ENCODE results near the gene HOMER3.
"Not testable (repeated sequence)": the region's sequence is repeated elsewhere in the genome, so short reads cannot be mapped to it uniquely, and the experiment has no call there.

HOMER3 gene

DNA sequence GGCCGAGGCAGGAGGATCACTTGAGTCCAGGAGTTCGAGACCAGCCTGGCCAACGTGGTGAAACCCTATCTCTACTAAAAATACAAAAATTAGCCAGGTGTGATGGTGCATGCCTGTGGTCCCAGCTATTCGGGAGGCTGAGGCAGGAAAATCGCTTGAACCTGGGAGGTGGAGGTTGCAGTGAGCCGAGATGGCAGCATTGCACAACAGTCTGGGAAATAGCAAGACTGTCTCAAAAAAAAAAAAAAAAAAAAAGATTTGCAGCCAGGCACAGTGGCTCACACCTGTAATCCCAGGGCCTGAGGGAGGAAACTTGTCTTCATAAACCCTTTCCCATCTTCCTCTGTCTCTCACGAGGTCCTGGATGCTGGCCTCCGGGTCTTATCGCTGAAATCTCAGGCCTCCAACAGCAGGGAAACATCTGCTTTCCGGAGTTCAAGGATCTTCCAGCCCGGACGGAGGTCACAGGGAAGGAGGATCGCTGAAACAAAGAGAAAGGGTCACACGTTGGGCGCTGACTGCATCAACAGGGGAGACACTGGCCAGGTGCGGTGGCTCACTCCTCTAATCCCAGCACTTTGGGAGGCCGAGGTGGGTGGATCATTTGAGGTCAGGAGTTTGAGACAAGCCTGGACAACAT is 11.5 kb upstream of the HOMER3 start:
- not testable (repeated sequence) for DNase-seq

DNA sequence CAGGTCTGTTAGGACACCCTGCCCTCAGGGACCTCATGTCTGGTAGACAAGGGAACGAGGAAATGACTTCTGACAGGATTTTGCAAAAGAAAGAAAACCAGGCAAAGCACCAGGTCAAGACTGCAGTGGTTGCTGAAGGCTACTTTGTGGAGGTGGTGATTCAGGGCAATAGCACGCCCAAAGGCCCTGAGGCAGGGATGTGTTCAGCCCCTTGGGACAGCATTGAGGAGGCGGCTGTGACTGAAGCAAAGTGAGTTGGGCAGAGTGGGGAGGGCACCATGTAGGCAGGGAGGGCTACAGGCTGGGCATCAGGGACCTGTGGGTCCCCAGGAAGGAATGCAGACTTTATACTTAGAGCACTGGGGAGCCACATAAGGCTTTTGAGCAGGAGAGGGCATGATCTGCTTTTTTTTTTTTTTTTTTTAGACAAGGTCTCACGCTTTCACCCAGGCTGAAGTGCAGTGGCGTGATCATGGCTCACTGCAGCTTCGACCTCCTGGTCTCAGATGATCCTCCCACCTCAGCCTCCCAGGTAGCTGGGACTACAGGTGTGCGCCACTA is 10.8 kb upstream of the HOMER3 start:
- no peak for DNase-seq

DNA sequence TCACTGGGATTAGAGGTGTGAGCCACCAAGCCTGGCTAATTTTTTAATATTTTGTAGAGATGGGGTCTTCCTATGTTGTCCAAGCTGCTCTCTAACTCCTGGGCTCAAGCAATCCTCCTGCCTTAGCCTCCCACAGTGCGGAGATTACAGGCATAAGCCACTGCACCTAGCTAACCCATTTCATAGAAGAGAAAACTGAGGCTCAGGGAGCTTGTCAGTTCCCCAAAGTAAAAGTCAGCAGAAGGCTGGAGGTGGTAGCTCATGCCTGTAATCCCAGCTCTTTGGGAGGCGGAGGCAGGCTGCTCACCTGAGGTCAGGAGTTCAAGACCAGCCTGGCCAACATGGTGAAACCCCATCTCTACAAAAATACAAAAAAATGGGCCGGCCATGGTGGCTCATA is 8.8 kb upstream of the HOMER3 start:
- no peak for DNase-seq

GRCh38 chr19:18948976-18949356 is 7.9 kb upstream of the HOMER3 start:
- no peak for DNase-seq

GRCh38 chr19:18948075-18948975 is 7.3 kb upstream of the HOMER3 start:
- DNase-seq, result no peak

DNA sequence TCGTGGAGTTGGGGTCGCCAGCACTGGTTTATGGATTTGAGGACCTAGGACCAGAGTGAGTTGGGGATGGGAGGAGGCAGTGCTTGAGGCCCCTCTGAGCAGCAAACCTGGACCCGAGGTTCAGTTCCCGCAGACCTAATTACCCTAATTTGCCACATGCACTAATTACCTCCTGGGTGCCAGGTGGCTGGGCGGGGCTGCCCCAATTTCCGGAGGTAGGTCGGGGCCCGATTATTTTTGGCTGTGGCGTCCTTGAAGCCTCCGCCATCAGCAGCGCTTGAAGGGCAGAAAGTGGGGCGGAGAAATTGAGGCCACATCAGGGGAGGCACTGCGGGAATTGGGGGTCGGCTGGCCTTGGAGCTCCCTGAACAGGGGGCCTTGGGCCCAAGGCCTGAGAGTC is 5.9 kb upstream of the HOMER3 start:
- peak; percentile 12 for DNase-seq

GRCh38 chr19:18946335-18946734 is 5.3 kb upstream of the HOMER3 start:
- DNase-seq, result no peak

DNA sequence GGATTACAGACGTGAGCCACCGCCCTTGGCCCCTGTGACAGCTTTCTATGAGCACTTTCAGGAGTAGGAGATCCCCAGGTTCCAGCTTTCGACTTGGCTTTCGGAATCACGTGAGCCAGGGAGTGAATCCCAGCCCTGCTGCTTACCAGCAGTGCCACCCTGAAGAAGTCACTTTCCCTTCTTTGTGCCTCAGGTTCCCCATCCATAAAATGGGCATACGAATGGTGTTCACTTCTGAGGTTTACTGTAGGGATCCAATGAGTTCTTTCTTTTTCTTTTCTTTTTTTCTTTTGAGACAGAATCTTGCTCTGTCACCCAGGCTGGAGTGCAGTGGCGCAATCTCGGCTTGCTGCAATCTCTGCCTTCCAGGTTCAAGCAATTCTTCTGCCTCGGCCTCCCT is 4.3 kb upstream of the HOMER3 start:
- DNase-seq, result no peak

- DNase-seq, result no peak
These were observed 2.4 kb upstream of the HOMER3 start for GRCh38 chr19:18943465-18943864.

GRCh38 chr19:18942692-18943091 is 1.7 kb upstream of the HOMER3 start:
- DNase-seq, result no peak

DNA sequence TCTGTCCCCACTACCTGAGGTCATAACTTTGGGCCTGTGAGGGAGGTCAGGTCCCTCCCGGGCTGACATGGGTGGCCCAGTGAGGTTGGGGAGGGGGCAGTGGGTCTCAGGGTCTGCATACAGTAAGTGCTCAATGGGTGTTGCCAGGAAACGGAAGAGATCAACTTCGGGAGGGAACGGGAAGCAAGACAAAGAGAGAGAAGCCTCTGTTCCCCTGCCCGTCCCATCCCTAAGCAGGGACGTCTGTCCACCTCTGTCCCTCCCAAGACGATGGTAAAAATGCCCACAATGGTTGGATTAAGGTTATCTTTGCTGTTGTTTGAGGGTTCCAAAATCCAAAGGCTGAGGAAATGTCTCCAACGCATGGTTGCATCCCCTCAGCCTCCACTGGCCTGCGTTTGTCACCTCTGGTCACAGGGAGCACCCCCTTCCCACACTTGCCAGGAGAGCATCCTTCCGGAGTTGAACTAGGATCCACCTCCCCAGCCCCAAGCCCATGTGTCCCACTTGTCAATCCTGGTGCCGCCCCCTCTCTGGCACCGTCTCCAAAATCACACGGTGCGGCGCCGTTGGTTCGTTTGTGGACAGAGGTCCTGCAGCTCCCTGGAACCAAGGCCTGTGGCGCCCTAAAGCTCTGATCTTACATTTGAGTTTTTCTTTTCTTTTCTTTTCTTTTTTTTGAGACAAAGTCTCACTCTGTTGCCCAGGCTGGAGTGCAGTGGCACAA is 774 bp upstream of the HOMER3 start:
- DNase-seq, result no peak

DNA sequence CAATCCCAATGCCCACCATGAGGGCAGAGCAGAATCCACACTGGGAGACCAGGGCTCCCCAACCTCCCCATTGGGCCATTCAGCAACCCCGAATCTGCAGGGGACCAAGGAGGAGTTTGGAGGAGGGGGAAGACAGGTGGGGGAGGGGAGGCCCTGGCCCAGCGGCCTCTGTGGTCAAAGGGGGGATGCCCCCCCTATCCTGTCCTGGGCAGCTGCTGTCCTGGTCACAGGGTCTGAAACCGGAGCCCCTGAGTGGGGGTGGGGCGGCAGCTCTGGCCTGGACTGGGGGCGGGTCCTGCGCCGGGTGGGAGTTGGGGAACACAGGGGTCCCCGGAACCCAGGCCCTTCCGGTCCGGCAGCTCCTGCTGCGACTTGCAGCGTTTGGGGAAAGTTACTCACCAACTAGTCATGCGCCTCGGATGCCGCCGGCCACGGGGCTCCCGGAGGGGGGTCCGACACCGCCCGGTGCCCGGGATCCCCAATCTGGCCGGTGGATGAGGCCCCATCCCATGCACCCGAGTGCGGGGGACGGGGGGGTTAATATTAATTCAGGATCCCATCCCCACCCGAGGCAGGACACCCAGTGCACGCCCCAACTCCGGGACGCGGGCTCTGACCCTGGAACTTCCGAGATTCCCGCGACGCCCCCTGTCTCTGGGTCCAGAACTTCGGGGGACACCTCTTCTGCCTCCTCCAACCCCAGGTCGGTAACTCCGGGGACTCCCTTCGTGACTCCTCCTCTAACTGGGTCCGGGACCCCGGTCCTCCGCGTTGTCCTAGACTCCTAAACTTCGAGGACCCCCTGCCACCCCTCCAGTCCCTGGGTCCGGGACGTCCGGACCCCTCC is 872 bp downstream of the HOMER3 start:
- no peak for DNase-seq

- no peak for DNase-seq
These were observed 1.9 kb downstream of the HOMER3 start for GRCh38 chr19:18939163-18939562.

GRCh38 chr19:18933297-18933696 is 7.7 kb downstream of the HOMER3 start:
- no peak for DNase-seq

DNA sequence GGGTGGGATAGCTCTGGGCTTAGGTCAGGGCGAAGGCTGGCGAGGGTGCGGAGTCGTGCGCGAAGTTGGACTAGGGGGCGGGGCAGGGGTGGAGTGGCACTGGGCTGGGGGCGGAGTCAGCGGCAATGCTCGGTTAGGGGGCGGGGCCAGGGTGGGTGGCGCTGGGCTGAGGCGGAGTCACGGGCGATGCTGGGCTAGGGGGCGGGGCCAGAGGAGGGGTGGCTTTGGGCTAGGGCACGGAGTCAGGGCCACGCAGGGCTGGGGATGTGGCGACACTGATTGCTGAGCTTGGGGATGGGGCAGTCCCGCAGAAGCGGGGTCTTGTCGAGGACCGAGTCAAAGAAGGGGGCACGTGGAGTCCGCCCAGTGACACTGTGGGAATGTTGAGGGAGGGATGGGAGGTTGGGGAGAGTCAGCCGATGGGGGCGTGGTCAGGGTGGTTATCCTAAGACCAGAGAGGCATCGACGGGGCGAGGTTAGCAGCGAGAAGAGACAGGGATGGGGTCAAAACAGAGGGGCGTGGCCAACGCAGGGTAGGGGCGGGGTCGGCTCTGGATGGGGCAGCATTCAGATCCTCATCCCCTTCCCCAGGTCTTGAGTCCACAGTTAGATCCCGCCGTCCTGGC is 8.7 kb downstream of the HOMER3 start:
- DNase-seq, result peak; percentile 84

- DNase-seq, result no peak
These were observed 9.5 kb downstream of the HOMER3 start for GRCh38 chr19:18931316-18932162.

DNA sequence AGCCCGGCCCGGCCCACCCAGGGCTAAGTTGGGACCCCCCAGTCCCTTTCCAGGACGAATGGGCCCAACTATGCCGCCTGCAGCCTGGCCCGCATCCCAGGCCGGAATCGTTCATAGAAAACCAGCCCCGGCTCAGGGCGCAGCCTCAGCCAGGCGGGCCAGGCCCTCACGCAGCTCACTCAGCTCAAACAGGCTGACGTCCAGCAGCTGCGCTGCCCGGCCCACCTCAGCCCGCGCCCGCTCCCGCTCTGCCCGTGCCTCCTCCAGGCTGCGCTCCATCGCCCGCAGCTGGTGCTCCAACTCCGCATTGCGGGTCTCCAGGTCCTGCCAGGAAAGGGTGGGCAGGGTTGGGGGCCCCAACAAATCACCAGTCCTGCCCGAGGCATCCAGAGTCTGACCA is 11.7 kb downstream of the HOMER3 start:
- DNase-seq, result no peak

GRCh38 chr19:18928018-18928805 is 12.8 kb downstream of the HOMER3 start:
- no peak for DNase-seq

- DNase-seq, result no peak
These were observed 16.3 kb downstream of the HOMER3 start for GRCh38 chr19:18924684-18925213.

All from CD4-positive, alpha-beta T cell treated with Interleukin-21 for 1 hour (primary cell).